A549 (cell line): ENCODE results near the gene CLEC16A. TPM values are rescaled to one million over a fixed set of nuclear protein-coding genes. Genes with fewer than 3 reads are reported as not detected.

Source experiments
- ATAC-seq, 2 experiments: fragments of 200-7000 bp in 1 of 2; fragments of >200 bp in 1 of 2; cut with Nextera tagmentation in 1 of 2; cut with Tn5 transposase in 1 of 2; 3 replicates each; pipeline versions ENCODE4 v1.8.0 to v1.9.1; 2018 to 2020; ENCODE audit warnings: mild to moderate bottlenecking in 1 of 2, moderate library complexity in 1 of 2
- CTCF ChIA-PET: fragments of 300-600 bp; sonication (Branson Sonifier 250); formaldehyde crosslinking; extraction: SDS; loops from one replicate; lab custom pipeline; 2021; ENCODE audit warnings: antibody characterized with exemption, inconsistent platforms; lab: Yijun Ruan, JAX
- POLR2A ChIA-PET: fragments of 350-600 bp; formaldehyde crosslinking; extraction: SDS; loops from one replicate; lab custom pipeline; 2021; ENCODE audit warnings: antibody characterized with exemption, inconsistent platforms; lab: Yijun Ruan, JAX
- DNase-seq, 2 experiments: peaks; one replicate each; pipeline versions ENCODE4 v3.0.0 to v3.0.0-alpha.2; 2011 to 2016; ENCODE audit warnings: low read depth in 1 of 2, low spot score in 1 of 2
- FAIRE-seq: peaks from 2 replicates; lab custom pipeline; 2011; peaks lifted over from hg19 to GRCh38; lab: Jason Lieb, UNC
- H3K27ac ChIP-seq, 2 experiments: fragments of >200 bp; sonication (Bioruptor Twin); formaldehyde crosslinking; 3 replicates each; pipeline ENCODE4 v1.5.1; 2016 to 2017
- H3K4me1 ChIP-seq: fragments of >200 bp; sonication (Bioruptor Twin); formaldehyde crosslinking; 3 replicates; pipeline ENCODE4 v1.6.1; 2016
- H3K4me2 ChIP-seq: fragments of >200 bp; sonication (Bioruptor Twin); formaldehyde crosslinking; 3 replicates; pipeline ENCODE4 v1.6.1; 2016
- H3K4me3 ChIP-seq: fragments of >200 bp; sonication (Bioruptor Twin); formaldehyde crosslinking; 3 replicates; pipeline ENCODE4 v1.5.1; 2016
- H3K9me3 ChIP-seq: fragments of >200 bp; sonication (Bioruptor Twin); formaldehyde crosslinking; 3 replicates; pipeline ENCODE4 v1.6.1; 2016
- BHLHE40 ChIP-seq: IDR thresholded peaks from 2 replicates; pipeline ENCODE4 v1.6.1; 2012; ENCODE audit warnings: low read depth, low read length, inconsistent platforms
- CBX8 ChIP-seq: fragments of 200-600 bp; sonication (generic); IDR thresholded peaks from 2 replicates; pipeline ENCODE4 v1.6.1; 2016
- CHD2 ChIP-seq: fragments of 150-350 bp; IDR thresholded peaks from 2 replicates; pipeline ENCODE4 v1.6.1; 2014; ENCODE audit warnings: low read length; ENCODE audit not compliant: partially characterized antibody
- CTCF ChIP-seq: fragments of >200 bp; sonication (Bioruptor Twin); formaldehyde crosslinking; IDR thresholded peaks from 3 replicates; pipeline ENCODE4 v1.5.1; 2016
- EHMT2 ChIP-seq: fragments of 200-600 bp; sonication (generic); IDR thresholded peaks from 2 replicates; pipeline ENCODE4 v1.6.1; 2016; ENCODE audit warnings: antibody characterized with exemption, low read depth, mild to moderate bottlenecking, moderate library complexity
- EP300 ChIP-seq, 2 experiments: fragments of >200 bp; sonication (Bioruptor Twin); formaldehyde crosslinking; IDR thresholded peaks; 2 replicates in 1 of 2; 3 replicates in 1 of 2; pipeline ENCODE4 v1.6.1; 2016 to 2017
- ESRRA ChIP-seq: fragments of 150-350 bp; IDR thresholded peaks from 2 replicates; pipeline ENCODE4 v1.6.1; 2014; ENCODE audit warnings: mild to moderate bottlenecking, low read length, borderline replicate concordance
- FOSL2 ChIP-seq, 2 experiments: fragments of 450-650 bp in 1 of 2; fragments of >200 bp in 1 of 2; sonication (Bioruptor Twin) in 1 of 2; formaldehyde crosslinking; IDR thresholded peaks; 2 replicates each; pipeline versions ENCODE4 v1.5.0 to v1.6.1; 2016 to 2020; ENCODE audit warnings: mild to moderate bottlenecking in 1 of 2, moderate library complexity in 1 of 2
- HOXA7 ChIP-seq: fragments of 250-450 bp; sonication (Bioruptor Pico); IDR thresholded peaks from 2 replicates; pipeline ENCODE4 v1.5.0; 2020; ENCODE audit warnings: mild to moderate bottlenecking, moderate library complexity
- HOXB5 ChIP-seq: fragments of 250-450 bp; sonication (Bioruptor Pico); IDR thresholded peaks from 2 replicates; pipeline ENCODE4 v1.5.0; 2020; ENCODE audit warnings: mild to moderate bottlenecking, moderate library complexity
- KDM5A ChIP-seq: fragments of 200-600 bp; sonication (generic); IDR thresholded peaks from 2 replicates; pipeline ENCODE4 v1.6.1; 2016; ENCODE audit warnings: antibody characterized with exemption, mild to moderate bottlenecking
- MAX ChIP-seq: IDR thresholded peaks from 2 replicates; pipeline ENCODE4 v1.6.1; 2012
- MAZ ChIP-seq: fragments of 150-350 bp; IDR thresholded peaks from 2 replicates; pipeline ENCODE4 v1.6.1; 2014; ENCODE audit warnings: antibody characterized with exemption, low read depth, low read length, borderline replicate concordance
- NPAS2 ChIP-seq: fragments of 250-450 bp; sonication (Bioruptor Pico); IDR thresholded peaks from 2 replicates; pipeline ENCODE4 v1.8.0; 2022; ENCODE audit warnings: mild to moderate bottlenecking, moderate library complexity, borderline replicate concordance
- NR3C1 ChIP-seq: fragments of >200 bp; sonication (Bioruptor Twin); formaldehyde crosslinking; IDR thresholded peaks from 3 replicates; pipeline ENCODE4 v1.6.1; 2017
- RAD21 ChIP-seq, 2 experiments: fragments of >200 bp in 1 of 2; sonication (Bioruptor Twin) in 1 of 2; formaldehyde crosslinking in 1 of 2; IDR thresholded peaks in 1 of 2; conservative IDR thresholded peaks in 1 of 2; 2 replicates in 1 of 2; 3 replicates in 1 of 2; pipeline ENCODE4 v1.6.1; 2012 to 2018; ENCODE audit warnings: inconsistent platforms in 1 of 2
- REST ChIP-seq: fragments of 200-600 bp; sonication (generic); IDR thresholded peaks from 2 replicates; pipeline ENCODE4 v1.6.1; 2016; ENCODE audit warnings: antibody characterized with exemption, mild to moderate bottlenecking, moderate library complexity
- RFX5 ChIP-seq: fragments of 450-650 bp; IDR thresholded peaks from 2 replicates; pipeline ENCODE4 v1.7.1; 2014; ENCODE audit warnings: antibody characterized with exemption, mild to moderate bottlenecking, moderate library complexity
- SREBF2 ChIP-seq: fragments of 450-650 bp; IDR thresholded peaks from 2 replicates; pipeline ENCODE4 v1.6.1; 2014; ENCODE audit warnings: mild to moderate bottlenecking, moderate library complexity
- TP53 ChIP-seq: fragments of 250-450 bp; sonication (Bioruptor Pico); IDR thresholded peaks from 2 replicates; pipeline ENCODE4 v1.5.0; 2021; ENCODE audit warnings: mild to moderate bottlenecking, moderate library complexity
- USF2 ChIP-seq: fragments of 450-650 bp; IDR thresholded peaks from 2 replicates; pipeline ENCODE4 v1.6.1; 2014; ENCODE audit warnings: antibody characterized with exemption
- WGBS: methylation state at CpG from one replicate; pipeline ENCODE4 v1.1.6; 2017; ENCODE audit errors: missing lambda C conversion rate; 5-methylcytosine and 5-hydroxymethylcytosine counted together
- polyA plus RNA-seq, 4 experiments: library from polyadenylated mRNA; depleted of rRNA in 3 of 4; stranded (reverse); fragments of >200 nt; fragmentation: RNase III in 1 of 4; extraction: RNeasy Plus Mini Kit Qiagen cat#74134 plus additional on column Dnase treatment in 1 of 4; gene quantifications; 2 replicates in 3 of 4; 3 replicates in 1 of 4; pipeline ENCODE4 v1.2.3, GENCODE V29; 2011 to 2017

Gene CLEC16A
- polyA plus RNA-seq, 2 of the 4 experiments (the other 2 are of a cell fraction), result 8.3 to 10.4 TPM

GRCh38 chr16:11003141-11003540 lies 58.8 kb downstream of the CLEC16A start:
- ATAC-seq (no peak), DNase-seq (no peak)
- Histone ChIP-seq H3K27ac (no peak overlapping the region), H3K4me1 (no peaks in the 10 kb centered on the region), H3K4me3 (no peak overlapping the region)
- CTCF ChIA-PET, result interaction anchor here (1.4 kb wide), 1 partner anchor 32 kb away, joined by 5 read pairs; no protein-coding TSS in a partner anchor
- TF ChIP-seq MAX (no peak), NR3C1 (no peak), TP53 (CRISPR knock-in tag) (no peak), USF2 (no peak), KDM5A (no peak), CTCF (no peak), HOXA7 (no peak), ESRRA (no peak), SREBF2 (no peak), MAZ (no peak), RAD21 (conservative IDR thresholded peaks at IDR 0.05 in 1 of 2, IDR thresholded peaks at IDR 0.05 in 1 of 2) (no peak), FOSL2 (IDR thresholded peaks at IDR 0.05) (no peak), FOSL2 (CRISPR knock-in tag; IDR thresholded peaks at IDR 0.05) (no peak), EP300 (IDR thresholded peaks at IDR 0.05) (no peak), NPAS2 (CRISPR knock-in tag) (no peak), BHLHE40 (no peak), HOXB5 (CRISPR knock-in tag) (no peak), RFX5 (no peak), CBX8 (no peak)
- TF ChIP-seq, all 56 proteins: peak for 0
- POLR2A ChIA-PET, result no interaction called here
- Histone ChIP-seq H3K4me2 (no peak overlapping the region), H3K9me3 (no peaks in the 10 kb centered on the region)
- 87% methylated on average over 16 of the region's 16 CpGs for WGBS
- FAIRE-seq, result no peak

- Histone ChIP-seq H3K9me3 (no peaks in the 10 kb centered on the region), H3K27ac (no peak overlapping the region), H3K4me2 (no peak overlapping the region), H3K4me3 (no peak overlapping the region), H3K4me1 (no peaks in the 10 kb centered on the region)
- FAIRE-seq (no peak), ATAC-seq (no peak), DNase-seq (no peak)
- CTCF ChIA-PET, result interaction anchor here (1.2 kb wide), 1 partner anchor 40 kb away, joined by 3 read pairs; no protein-coding TSS in a partner anchor
- WGBS, result 88% methylated on average over 4 of the region's 4 CpGs
- POLR2A ChIA-PET, result interaction anchor here (1.4 kb wide), 1 partner anchor 10 kb away, joined by 3 read pairs; no protein-coding TSS in a partner anchor
- TF ChIP-seq CHD2, result no peak
- TF ChIP-seq MAX, result no peak
- no peak for TF ChIP-seq USF2
- TF ChIP-seq SREBF2, result no peak
- no peak for TF ChIP-seq BHLHE40
- TF ChIP-seq EHMT2, result no peak
- no peak for TF ChIP-seq REST
- TF ChIP-seq ESRRA, result no peak
These were observed 60.0 kb downstream of the CLEC16A start for GRCh38 chr16:11004351-11004750.
